ES-I3 (cell line): Measurements from ENCODE around the gene C16orf96.

Source experiments
- H3K36me3 ChIP-seq: 2 replicates; pipeline ENCODE4 v1.6.1; 2013; ENCODE audit warnings: mild to moderate bottlenecking, low read length, control low read depth, moderate library complexity; ENCODE audit not compliant: insufficient read depth
- H3K4me1 ChIP-seq: 2 replicates; pipeline ENCODE4 v1.6.1; 2013; ENCODE audit warnings: mild to moderate bottlenecking, control low read depth, low read length; ENCODE audit not compliant: insufficient read depth
- H3K9ac ChIP-seq: 2 replicates; pipeline ENCODE4 v1.6.1; 2013; ENCODE audit warnings: low read depth, mild to moderate bottlenecking, low read length, moderate library complexity
- H3K9me3 ChIP-seq: 2 replicates; pipeline ENCODE4 v1.6.1; 2013; ENCODE audit warnings: mild to moderate bottlenecking, low read length, moderate library complexity; ENCODE audit not compliant: control insufficient read depth, insufficient read depth

C16orf96 gene

DNA sequence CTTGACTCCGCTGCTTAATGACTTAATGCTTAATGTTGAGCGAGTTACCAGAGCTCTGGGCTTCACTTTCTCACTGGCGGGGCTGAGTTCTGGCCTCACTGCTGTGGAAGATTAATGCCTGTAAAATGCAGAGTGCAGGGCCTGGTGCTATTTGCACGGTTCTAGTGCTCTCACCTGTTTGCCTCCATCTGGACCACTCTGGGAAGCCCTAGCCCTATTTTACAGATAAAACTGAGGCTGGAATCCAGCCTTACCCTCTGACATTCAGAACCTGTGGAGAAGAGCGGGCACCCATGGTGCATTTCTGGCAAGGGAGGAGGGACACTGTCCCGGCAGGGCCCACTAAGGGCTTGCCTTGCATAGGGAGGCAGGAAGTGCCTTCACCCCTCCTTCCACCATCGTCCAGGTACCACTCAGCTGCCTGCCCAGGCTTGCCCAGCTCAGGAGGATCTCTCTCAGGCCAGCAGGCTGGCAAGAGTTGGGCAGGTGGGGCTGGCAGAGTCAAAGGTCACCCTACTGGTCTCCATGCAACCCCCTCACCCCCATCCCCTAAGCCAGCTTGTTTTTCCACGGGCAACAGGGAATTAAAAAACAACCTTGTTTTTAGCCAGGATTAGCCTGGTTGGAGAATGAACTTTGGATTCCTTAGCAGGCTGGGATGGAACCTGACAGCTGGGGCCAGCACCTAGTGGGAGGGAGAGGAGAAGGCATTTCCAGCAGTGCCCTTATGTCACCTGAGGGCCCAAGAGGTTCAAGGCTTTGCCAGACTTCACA, 62.7 kb downstream of the C16orf96 start:
- Histone ChIP-seq H3K4me1 (peaks cover 16% of the 10 kb centered on the region), H3K36me3 (no peaks in the 10 kb centered on the region), H3K9me3 (no peaks in the 10 kb centered on the region), H3K9ac (no peak overlapping the region)

DNA sequence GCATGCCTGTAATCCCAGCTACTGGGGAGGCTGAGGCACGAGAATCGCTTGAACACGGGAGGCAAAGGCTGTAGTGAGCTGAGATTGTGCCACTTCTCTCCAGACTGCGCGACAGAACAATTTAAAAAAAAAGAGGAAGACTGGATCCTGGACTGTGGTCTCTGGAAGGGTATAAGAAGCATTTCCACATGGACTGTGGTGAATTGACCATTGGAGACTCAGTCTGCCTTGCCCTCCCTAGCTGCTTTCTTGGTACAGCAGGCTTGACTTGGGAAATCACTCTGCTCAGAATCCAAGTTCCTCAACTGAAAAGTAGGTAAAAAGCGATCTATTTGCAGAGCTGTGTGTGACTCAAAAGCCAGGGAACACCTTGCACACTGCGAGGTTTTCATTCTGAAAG, 67.5 kb downstream of the C16orf96 start:
- Histone ChIP-seq H3K36me3 (no peaks in the 10 kb centered on the region; the same call in 1 of the 2 replicates), H3K9me3 (no peaks in the 10 kb centered on the region), H3K4me1 (peaks cover 14% of the 10 kb centered on the region), H3K9ac (no peak overlapping the region)

DNA sequence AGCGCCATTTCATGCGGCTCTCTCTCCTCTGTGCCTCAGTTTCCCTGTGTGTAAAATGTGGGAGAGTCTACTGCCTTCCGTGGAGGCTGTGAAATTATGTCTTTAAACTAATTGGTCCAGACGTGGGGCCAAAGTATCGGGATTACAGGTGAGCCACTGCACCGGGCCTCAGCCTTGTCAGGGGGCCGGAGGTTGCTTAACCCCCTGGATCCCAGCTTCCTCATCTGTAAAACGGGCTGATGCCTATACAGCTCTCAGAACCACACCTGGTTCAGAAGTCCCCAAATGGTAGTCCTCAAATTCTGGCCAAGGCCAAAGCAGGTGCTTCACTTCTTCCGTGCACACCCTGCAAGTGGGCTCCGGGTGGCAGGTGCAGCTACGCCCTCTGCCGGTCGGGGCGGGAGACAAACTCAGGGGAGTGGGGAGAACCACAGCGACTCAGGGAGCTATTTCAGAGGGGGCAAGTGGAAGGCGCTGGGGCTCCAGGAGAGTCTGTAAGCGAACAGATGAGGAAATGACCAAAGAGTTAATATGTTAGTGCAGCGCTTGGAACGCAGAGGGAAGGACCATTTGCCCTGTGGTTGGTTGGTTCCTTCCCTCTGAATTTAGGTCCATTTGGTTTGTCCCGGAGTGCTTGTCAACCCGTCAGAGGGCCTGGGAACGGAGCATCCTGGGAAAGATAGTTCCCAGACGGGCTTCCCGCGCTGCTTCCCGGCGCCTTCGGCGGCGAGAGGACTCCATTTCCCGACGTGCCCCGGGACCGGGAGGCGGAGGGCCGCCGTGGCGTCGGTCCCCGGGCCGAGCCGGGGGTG, 68.1 kb downstream of the C16orf96 start, which contains the start of gene MGRN1:
Gene MGRN1, plus strand, starts transcription at position 812 of the 812 bp plus-strand sequence. CDS start 135 bp downstream, outside the sequence.
- Histone ChIP-seq H3K9me3 (no peaks in the 10 kb centered on the region), H3K36me3 (no peaks in the 10 kb centered on the region; the same call in 1 of the 2 replicates), H3K4me1 (0 out of 2 replicates have a peak, but pooled peaks cover 8% of the 10 kb centered on the region), H3K9ac (peak within 1 kb of the TSS; percentile 80)

DNA sequence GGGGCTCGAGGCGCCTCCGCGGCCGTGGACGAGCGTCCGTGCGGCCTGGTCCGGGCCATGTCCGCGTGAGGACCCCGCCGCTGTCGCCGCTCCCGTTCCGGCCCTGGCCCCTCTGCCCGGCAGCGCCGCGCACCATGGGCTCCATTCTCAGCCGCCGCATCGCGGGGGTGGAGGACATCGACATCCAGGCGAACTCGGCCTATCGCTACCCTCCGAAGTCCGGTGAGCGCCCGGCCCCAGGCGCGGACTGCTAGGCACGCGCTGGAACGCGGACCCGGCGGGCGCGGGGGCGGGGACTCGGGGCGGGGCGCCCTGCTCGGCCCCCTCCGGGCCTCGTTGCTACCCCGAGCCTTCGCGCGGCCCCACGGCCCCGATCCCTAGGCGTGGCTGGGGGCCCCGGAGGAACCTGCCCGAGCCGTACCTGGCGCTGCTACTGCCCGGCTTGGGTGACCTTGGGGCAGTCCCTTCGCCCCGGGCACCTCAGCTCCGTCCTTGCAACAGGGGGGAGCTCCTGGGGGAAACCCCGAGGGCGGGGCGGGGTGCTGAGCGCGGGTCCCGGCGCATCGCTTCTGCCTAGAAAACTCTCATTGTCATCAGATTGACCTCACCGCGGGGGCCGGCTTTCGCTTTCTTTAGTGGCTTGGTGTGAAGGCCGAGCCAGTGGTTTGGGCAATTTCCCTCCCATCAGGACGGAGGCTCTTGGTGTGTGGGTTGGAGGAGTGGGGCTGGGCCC, 68.9 kb downstream of the C16orf96 start:
- Histone ChIP-seq H3K4me1 (0 out of 2 replicates have a peak, but pooled peaks cover 8% of the 10 kb centered on the region), H3K9me3 (no peaks in the 10 kb centered on the region)

DNA sequence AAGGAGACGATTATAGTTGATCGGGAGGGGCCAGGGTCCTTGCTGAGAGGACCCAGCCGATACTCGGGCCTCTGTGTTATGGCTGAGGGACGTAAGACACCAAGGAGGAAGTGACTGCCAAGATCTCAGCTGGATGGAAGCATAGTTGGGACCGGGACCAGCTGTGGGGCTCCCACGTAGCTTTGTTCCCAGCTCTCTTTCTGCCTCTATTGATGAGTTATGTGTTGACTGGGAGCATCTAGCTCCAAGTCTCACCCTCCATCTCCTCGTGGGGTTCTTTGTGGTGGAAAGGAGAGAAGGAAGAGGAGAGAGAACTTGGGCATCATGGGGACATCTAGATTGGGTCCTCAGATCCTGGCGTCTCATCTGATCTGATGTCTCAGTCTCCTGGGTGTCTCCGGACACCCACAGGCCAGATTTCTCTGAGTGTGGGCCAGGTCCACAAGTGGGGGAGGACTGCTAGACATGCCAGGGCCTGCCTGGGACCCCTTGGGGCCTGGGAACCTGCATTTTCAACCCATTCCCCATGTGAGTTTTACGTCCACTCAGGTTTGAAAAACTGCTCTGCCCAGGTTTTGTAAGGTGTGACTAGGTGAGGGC, 69.5 kb downstream of the C16orf96 start:
- H3K9me3 ChIP-seq, result no peaks in the 10 kb centered on the region
- no peaks in the 10 kb centered on the region; the same call in 1 of the 2 replicates for H3K36me3 ChIP-seq
- 0 out of 2 replicates have a peak, but pooled peaks cover 8% of the 10 kb centered on the region for H3K4me1 ChIP-seq
- H3K9ac ChIP-seq, result peak overlapping the region; percentile 80

More for the DNA sequence above, 68.9 kb downstream of the C16orf96 start:
- no peaks in the 10 kb centered on the region; the same call in 1 of the 2 replicates for H3K36me3 ChIP-seq
- peak overlapping the region; percentile 80 for H3K9ac ChIP-seq

DNA sequence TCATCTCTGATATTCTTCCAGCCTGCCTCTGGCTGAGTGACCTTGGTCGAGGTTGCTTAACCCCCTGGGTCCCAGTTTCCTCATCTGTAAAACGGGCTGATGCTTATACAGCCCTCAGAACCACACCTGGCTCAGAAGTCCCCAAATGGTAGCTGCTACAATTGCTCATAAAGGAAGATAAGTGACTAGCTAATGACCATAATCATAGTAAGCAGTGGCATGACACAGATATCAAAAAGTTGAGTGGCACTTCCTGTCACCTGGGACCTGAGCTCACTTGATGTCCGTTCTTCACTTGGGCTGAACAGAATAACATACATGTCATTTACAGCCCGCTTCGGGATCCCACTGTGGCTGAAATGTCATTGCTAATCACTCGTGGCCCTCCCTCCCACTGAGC, 70.3 kb downstream of the C16orf96 start:
- H3K9ac ChIP-seq, result peak overlapping the region; percentile 80; the same call in 1 of the 2 replicates
- 0 out of 2 replicates have a peak, but pooled peaks cover 8% of the 10 kb centered on the region for H3K4me1 ChIP-seq
- no peaks in the 10 kb centered on the region for H3K9me3 ChIP-seq
- no peaks in the 10 kb centered on the region; the same call in 1 of the 2 replicates for H3K36me3 ChIP-seq

DNA sequence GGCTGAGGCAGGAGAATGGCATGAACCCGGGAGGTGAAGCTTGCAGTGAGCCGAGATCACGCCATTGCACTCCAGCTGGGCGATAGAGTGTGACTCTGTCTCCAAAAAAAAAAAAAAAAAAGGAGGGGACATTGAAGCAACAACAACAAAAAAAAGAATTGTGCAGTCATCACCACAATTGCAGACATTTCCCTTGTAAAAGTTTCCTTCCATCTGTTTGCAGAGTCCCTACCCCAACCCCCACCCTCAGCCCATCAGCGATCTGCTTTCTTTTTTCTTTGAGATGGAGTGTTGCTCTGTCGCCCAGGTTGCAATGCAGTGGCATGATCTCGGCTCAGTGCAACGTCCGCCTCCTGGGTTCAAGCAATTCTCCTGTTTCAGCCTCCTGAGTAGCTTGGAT, 72.1 kb downstream of the C16orf96 start:
- Histone ChIP-seq H3K36me3 (no peaks in the 10 kb centered on the region; the same call in 1 of the 2 replicates), H3K4me1 (0 out of 2 replicates have a peak, but pooled peaks cover 8% of the 10 kb centered on the region), H3K9me3 (no peaks in the 10 kb centered on the region), H3K9ac (no peak overlapping the region)

DNA sequence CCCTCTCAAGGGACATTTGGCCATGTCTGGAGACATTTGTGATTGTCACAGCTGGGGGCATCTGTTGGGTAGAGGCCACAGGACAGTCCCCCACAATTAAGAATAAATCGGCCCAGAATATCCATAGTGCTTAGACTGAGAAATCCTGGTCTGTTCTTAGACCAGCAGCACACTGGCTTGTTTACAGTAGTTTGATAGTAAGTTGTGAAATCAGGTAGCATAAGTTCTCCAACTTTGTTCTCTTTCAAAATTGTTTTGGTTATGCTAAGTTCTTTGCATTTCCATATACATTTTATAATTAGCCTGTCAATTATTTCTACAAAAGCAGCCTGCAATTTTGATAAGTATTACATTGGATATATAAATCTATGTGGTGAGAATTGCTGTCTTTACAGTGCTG, 75.3 kb downstream of the C16orf96 start:
- Histone ChIP-seq H3K4me1 (0 out of 2 replicates have a peak, but pooled peaks cover 2% of the 10 kb centered on the region), H3K9me3 (no peaks in the 10 kb centered on the region), H3K36me3 (no peaks in the 10 kb centered on the region; the same call in none of the 2 replicates), H3K9ac (no peak overlapping the region)

DNA sequence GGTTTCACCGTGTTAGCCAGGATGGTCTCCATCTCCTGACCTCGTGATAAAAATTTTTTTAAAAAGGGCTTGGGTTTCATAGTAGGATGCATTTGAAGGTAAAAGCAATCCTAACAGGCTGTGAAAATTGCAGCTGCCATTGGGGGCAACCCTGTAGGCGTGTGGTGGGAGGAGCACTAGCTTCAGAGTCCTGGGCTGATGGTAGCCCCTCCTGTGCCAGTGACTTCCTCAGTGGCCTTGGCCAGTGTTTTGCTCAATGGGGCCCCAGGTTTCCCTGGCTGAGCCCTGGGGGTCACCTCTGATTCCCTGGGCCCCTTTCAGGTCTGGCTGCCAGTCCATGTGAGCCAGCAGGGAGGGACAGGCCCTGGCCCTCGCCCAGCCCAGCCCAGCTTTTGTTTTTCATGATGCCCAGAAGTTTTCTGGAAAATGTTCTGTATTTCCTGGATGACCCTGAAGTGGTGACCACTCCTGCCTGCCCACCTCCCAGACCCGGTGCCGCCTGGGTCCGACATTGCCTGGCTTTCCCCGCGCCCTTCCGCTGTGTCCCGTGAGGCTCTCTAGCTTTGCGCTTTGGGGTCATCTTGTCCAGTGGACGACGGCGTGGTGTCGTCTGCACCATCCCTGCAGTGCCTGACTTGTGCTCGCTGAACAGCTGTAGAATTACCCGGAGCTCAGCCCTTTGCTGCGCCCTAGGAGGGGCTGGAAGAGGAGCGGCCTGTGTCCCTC, 77.9 kb downstream of the C16orf96 start:
- no peak overlapping the region for H3K9ac ChIP-seq
- no peaks in the 10 kb centered on the region; the same call in 1 of the 2 replicates for H3K36me3 ChIP-seq
- no peaks in the 10 kb centered on the region for H3K9me3 ChIP-seq
- H3K4me1 ChIP-seq, result no peaks in the 10 kb centered on the region

DNA sequence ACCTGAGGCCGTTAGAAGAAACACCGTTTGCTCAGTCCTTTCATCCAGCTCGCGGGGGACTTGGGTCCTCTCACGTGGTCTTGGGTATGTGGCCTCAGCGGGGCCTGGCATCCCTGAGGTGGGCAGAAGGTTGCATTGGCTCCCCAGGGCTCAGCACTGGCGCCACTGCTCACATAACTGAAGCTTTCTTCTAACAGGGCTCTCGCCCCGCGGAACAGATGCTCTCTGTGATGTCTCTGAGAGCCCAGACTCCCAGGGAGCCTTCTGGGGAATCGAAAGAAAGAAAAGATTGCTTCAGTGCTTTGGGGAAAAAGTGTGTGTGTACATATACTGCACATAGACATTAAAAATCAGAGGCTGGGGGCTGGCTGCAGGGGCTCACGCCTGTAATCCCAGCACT, 78.6 kb downstream of the C16orf96 start:
- H3K9ac ChIP-seq, result no peak overlapping the region
- H3K36me3 ChIP-seq, result no peaks in the 10 kb centered on the region; the same call in 1 of the 2 replicates
- H3K4me1 ChIP-seq, result no peaks in the 10 kb centered on the region
- no peaks in the 10 kb centered on the region for H3K9me3 ChIP-seq

DNA sequence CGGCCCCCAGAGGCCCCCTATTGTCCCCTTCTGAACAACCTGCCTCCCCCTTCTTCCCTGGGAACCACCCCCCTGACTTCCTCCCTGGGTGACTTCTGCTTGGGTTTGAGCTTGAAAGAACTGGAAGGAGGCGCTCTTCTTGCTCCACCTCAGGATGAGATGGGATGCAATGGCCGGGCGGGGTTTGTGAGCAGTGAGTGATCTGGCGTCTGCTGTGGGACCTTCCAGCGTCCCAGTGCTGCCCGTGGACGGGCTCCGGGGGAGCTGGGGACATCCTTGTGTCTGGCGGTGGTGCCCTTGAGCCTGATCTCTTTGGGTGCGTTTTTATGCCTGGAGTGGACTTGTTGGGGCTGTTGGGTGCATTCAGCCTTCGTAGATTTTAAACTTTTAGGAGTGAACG, 80.1 kb downstream of the C16orf96 start:
- H3K36me3 ChIP-seq, result no peaks in the 10 kb centered on the region; the same call in 1 of the 2 replicates
- H3K9me3 ChIP-seq, result no peaks in the 10 kb centered on the region
- no peaks in the 10 kb centered on the region for H3K4me1 ChIP-seq
- no peak overlapping the region for H3K9ac ChIP-seq

DNA sequence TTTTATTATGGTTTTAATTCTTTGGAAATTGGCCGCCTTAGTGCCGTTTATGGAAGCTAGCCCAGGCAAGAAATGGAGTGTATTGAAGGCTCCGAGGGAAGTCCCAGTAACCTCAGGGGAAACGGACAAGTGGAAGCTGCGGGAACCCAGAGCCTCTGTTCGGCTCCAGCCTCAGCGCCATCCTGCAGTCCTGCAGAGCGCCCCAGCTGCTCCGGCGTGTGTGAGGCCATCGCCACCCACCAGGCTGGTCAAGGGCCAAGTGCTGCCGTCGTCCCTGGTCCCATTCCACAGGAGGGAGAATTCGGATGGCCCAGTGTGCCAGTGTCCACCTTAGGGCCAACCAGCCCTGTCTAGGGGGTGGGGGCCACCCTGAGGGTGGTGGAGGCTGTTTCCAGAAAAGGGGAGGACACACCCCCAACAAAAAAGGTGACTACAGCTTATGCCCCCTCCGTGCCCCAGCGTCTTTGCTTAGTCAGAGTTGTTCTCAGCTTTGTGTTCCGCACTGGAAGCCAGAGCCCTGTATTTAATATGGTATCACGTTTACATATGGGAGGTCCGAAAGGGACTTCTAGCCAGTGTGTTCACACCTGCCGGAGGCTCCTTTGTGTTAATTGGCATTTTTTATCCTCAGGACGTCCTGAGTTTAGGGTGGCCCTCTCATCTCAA, 81.5 kb downstream of the C16orf96 start:
- H3K4me1 ChIP-seq, result no peaks in the 10 kb centered on the region
- no peaks in the 10 kb centered on the region; the same call in 1 of the 2 replicates for H3K36me3 ChIP-seq
- H3K9ac ChIP-seq, result no peak overlapping the region
- H3K9me3 ChIP-seq, result no peaks in the 10 kb centered on the region
